Heart left ventricle (tissue), 13 donors: Measurements from ENCODE around the gene HIPK2.

ENCODE experiments used
- CTCF ChIP-seq, 12 donors: fragments of 200-600 bp; sonication (generic) in 4 of 12; IDR thresholded peaks; one replicate each; pipeline versions ENCODE4 v1.5.0 to v1.8.0; 2018 to 2022; ENCODE audit warnings: antibody characterized with exemption in 12 of 12, mild to moderate bottlenecking in 5 of 12
- POLR2A ChIP-seq, 2 donors: fragments of 450-650 bp; IDR thresholded peaks; one replicate each; pipeline ENCODE4 v1.6.1; 2017; ENCODE audit warnings: antibody characterized with exemption in 2 of 2, mild to moderate bottlenecking in 2 of 2, moderate library complexity in 2 of 2
- donor health status: ischemic (EF 13 %, LVEDD 7.1; RV severe dilation, severe dysfunction).
- donor health status: DM: no; HTN: yes; CAD: no.
- donor health status: DM: no; HTN: no; CAD: no.
- donor health status: ischemic (EF 25% LVEDD 6.9; RV normal size, moderate dysfunction).
- donor health status: ischemic (EF 25% LVEDD 5.7; RV mildly dilated, moderate dysfunction).
- donor health status: ischemic (EF 35%, LVEDD 5.7; RV mildly dilated, moderate dysfunction).
- donor health status: nonischemic (EF 11% LVEDD 7.7; RV severe dilation, severe dysfunction).
- donor health status: DM: yes; HTN: yes; CAD: no.
- donor health status: PGD.
- donor health status: ischemic (EF 29% LVEDD 5.4; RV normal size, mild dysfunction).
- donor health status: nonischemic (EF 23%, LVEDD 6.1; RV moderate dilation, normal function).

- TF ChIP-seq CTCF (IDR thresholded peaks at IDR 0.05) (no peak), POLR2A (IDR thresholded peaks at IDR 0.05) (no peak)
Observed at GRCh38 chr7:139750459-139751095, 27.2 kb downstream of the HIPK2 start.
